Natural killer cell (primary cell): Measurements from ENCODE around the gene GLIS1. TPM values are rescaled to one million over a fixed set of nuclear protein-coding genes. Genes with fewer than 3 reads are reported as not detected.

ENCODE experiments used
- ATAC-seq, 3 donors: fragments of 150-1000 bp in 2 of 3; fragments of 200-7000 bp in 1 of 3; cut with Tn5 transposase; 1 replicate in 1 of 3; 2 replicates in 2 of 3; pipeline ENCODE4 v1.10.0; 2021; ENCODE audit warnings: mild to moderate bottlenecking in 2 of 3, moderate library complexity in 2 of 3
- DNase-seq, 2 donors: peaks; one replicate each; pipeline versions ENCODE4 v3.0.0 to v3.0.0-alpha.2; 2013 to 2021; ENCODE audit warnings: mixed read lengths in 1 of 2
- H3K27ac ChIP-seq: one replicate; pipeline ENCODE4 v1.5.1; 2013; ENCODE audit warnings: mild to moderate bottlenecking, low read length
- H3K27me3 ChIP-seq: one replicate; pipeline ENCODE4 v1.6.1; 2013; ENCODE audit warnings: low read length; ENCODE audit not compliant: control insufficient read depth, insufficient read depth
- H3K36me3 ChIP-seq: one replicate; pipeline ENCODE4 v1.6.1; 2013; ENCODE audit warnings: low read length; ENCODE audit not compliant: control insufficient read depth, insufficient read depth
- H3K4me1 ChIP-seq: one replicate; pipeline ENCODE4 v1.6.1; 2013; ENCODE audit warnings: low read length; ENCODE audit not compliant: control insufficient read depth, insufficient read depth
- H3K4me3 ChIP-seq: one replicate; pipeline ENCODE4 v1.5.1; 2013; ENCODE audit warnings: low read length
- H3K9me3 ChIP-seq: one replicate; pipeline ENCODE4 v1.6.1; 2013; ENCODE audit warnings: low read length; ENCODE audit not compliant: control insufficient read depth, insufficient read depth
- H3K27ac Mint-ChIP-seq, 2 donors: one replicate each; pipeline ENCODE4 v1.8.0; 2022; ENCODE audit warnings: mild to moderate bottlenecking in 2 of 2, mixed read lengths in 2 of 2, moderate library complexity in 1 of 2
- H3K27me3 Mint-ChIP-seq, 2 donors: one replicate each; pipeline ENCODE4 v1.8.0; 2022; ENCODE audit warnings: low read depth in 2 of 2, mixed read lengths in 2 of 2
- H3K36me3 Mint-ChIP-seq: one replicate; pipeline ENCODE4 v1.8.0; 2022; ENCODE audit warnings: mixed read lengths
- H3K4me1 Mint-ChIP-seq, 2 donors: one replicate each; pipeline ENCODE4 v1.8.0; 2022; ENCODE audit warnings: mixed read lengths in 2 of 2
- H3K4me3 Mint-ChIP-seq: one replicate; pipeline ENCODE4 v1.8.0; 2022; ENCODE audit warnings: mild to moderate bottlenecking, moderate library complexity, mixed read lengths
- H3K9me3 Mint-ChIP-seq, 2 donors: one replicate each; pipeline ENCODE4 v1.8.0; 2022; ENCODE audit warnings: mixed read lengths in 2 of 2
- WGBS: methylation state at CpG from one replicate; pipeline ENCODE4 v1.1.7; 2013; ENCODE audit warnings: missing lambda C conversion rate; ENCODE audit not compliant: insufficient coverage; 5-methylcytosine and 5-hydroxymethylcytosine counted together
- intact Hi-C: fragments of 100-400 bp; cut with micrococcal nuclease; formaldehyde crosslinking; loops from one replicate; pipeline ENCODE4 v1.14.2; 2022
- total RNA-seq, 4 donors: library from RNA; stranded (reverse); fragments of 120-200 nt in 1 of 4; gene quantifications; one replicate each; pipeline versions ENCODE4 v1.2.3 to v1.2.4, GENCODE V29; 2013 to 2022
- TF ChIP-seq, protein P1 (sequence below): fragments of 200-600 bp; IDR thresholded peaks from one replicate; pipeline ENCODE4 v1.8.0; 2022; ENCODE audit warnings: antibody characterized with exemption

Gene GLIS1
- total RNA-seq, 3 donors from 2014 or later (not counting 1 experiment from before 2014, with no cell fraction given) = not detected

DNA sequence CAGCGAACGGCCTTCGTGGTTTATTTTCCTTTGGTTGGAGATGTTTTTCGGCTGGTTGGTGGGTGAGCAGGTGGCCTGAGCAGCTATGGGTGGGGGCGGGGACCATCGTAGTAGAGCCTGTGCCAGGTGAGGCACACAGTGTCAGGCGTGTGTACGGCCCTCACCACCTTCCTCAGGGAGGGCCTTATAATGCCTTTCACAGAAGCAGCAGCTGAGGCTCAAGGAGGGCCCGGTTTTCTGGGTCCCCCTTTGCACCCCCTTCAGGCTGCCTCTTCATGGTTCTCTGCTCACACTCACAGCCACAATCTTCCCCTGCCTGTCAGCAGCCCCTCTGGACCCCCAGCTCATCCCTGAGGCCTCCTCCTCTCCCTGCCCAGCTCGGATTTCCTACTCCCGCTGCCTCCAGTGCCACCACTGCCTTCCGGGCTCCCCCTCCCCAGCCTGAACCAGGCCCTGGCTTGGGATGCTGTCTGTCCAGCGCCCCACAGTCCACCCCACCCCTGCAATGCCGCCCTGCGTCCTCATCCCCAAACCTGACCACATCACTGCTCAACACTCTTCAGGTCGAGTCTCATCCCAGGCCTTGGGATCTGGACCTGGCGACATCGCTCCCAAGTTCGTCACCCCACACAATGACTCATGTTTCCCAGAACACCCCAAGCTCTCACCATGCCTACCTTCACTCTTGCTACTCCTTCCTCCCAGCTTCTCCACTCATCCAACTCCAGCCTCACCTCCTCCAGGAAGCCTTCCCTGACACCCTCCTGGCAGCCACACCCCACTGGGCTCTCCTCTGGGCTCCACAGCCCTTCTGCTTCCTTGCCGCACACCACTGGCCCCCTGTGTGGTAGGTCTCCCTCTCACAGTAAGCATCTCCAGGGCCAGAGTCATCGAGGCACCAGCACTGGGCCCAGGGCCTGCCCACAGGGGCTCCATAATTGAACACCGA lies 225.9 kb downstream of the GLIS1 start:
- DNase-seq (no peak), ATAC-seq (no peak)
- Mint-ChIP-seq H3K9me3 (no peaks in the 10 kb centered on the region), H3K4me3 (no peak overlapping the region), H3K4me1 (peaks cover 0 to 11% of the 10 kb centered on the region in 2 donors), H3K27me3 (peaks cover 0 to 3% of the 10 kb centered on the region in 2 donors), H3K36me3 (no peaks in the 10 kb centered on the region), H3K27ac (peak overlapping the region in 1 of 2 donors; percentile 47)
- Histone ChIP-seq H3K27ac (no peak overlapping the region), H3K36me3 (no peaks in the 10 kb centered on the region), H3K27me3 (no peaks in the 10 kb centered on the region), H3K4me1 (peaks cover 10% of the 10 kb centered on the region), H3K9me3 (no peaks in the 10 kb centered on the region), H3K4me3 (no peak overlapping the region)
- intact Hi-C loops = no loop called here
- 72% methylated on average over 21 of the region's 22 CpGs for WGBS
- TF ChIP-seq, protein P1, sequence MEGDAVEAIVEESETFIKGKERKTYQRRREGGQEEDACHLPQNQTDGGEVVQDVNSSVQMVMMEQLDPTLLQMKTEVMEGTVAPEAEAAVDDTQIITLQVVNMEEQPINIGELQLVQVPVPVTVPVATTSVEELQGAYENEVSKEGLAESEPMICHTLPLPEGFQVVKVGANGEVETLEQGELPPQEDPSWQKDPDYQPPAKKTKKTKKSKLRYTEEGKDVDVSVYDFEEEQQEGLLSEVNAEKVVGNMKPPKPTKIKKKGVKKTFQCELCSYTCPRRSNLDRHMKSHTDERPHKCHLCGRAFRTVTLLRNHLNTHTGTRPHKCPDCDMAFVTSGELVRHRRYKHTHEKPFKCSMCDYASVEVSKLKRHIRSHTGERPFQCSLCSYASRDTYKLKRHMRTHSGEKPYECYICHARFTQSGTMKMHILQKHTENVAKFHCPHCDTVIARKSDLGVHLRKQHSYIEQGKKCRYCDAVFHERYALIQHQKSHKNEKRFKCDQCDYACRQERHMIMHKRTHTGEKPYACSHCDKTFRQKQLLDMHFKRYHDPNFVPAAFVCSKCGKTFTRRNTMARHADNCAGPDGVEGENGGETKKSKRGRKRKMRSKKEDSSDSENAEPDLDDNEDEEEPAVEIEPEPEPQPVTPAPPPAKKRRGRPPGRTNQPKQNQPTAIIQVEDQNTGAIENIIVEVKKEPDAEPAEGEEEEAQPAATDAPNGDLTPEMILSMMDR = no peak

DNA sequence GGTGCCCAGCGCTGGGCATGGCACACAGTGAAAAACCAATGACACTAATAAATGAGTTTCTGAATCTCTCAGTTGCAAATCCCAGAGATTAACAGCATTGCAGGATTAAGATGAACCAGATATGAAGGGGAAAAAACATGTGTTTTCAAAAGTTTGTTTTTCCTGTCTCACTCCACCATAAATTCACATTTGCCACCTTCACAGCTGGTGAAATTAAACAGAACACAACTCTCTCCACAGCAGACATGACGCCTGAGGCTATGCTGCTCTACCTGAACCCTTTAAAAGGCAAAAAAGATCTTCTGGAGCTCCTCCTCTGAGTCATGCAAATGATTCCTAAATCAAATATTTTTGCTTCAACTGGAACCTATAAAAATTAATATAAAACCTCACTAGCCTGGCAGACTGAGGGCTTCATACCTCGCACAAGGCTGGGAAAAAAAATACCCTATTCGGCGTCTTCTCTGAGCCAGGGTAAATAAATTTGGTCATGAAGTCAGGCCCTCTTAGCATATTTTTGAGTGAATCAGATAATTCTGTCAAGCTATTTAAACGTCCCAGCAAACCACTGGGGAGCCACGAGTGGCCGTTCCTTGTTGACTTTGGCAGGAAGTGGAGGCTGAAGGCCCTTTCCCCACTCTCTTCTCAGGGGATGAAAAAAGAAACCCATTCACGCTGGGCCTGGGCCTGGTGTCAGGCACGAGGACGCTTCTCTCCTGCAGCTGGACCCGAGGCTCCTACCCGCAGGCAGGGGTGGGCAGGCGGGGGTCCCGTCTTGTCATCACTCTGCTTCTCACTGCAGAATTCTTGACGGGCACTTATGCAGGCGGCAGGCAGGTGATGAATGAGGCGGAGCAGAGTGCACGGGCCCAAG lies 226.8 kb downstream of the GLIS1 start:
- Mint-ChIP-seq H3K36me3 (no peaks in the 10 kb centered on the region), H3K4me1 (peaks cover 0 to 11% of the 10 kb centered on the region in 2 donors), H3K4me3 (no peak overlapping the region), H3K9me3 (no peaks in the 10 kb centered on the region), H3K27ac (no peak overlapping the region), H3K27me3 (peaks cover 0 to 3% of the 10 kb centered on the region in 2 donors)
- 61% methylated on average over 19 of the region's 19 CpGs for WGBS
- no peak overlapping the region for H3K4me3 ChIP-seq
- H3K27me3 ChIP-seq = no peaks in the 10 kb centered on the region
- DNase-seq = no peak
- H3K4me1 ChIP-seq = peaks cover 10% of the 10 kb centered on the region
- intact Hi-C loops = no loop called here
- ATAC-seq = no peak
- no peaks in the 10 kb centered on the region for H3K9me3 ChIP-seq
- H3K27ac ChIP-seq = no peak overlapping the region
- TF ChIP-seq, protein P1 = no peak
- no peaks in the 10 kb centered on the region for H3K36me3 ChIP-seq

DNA sequence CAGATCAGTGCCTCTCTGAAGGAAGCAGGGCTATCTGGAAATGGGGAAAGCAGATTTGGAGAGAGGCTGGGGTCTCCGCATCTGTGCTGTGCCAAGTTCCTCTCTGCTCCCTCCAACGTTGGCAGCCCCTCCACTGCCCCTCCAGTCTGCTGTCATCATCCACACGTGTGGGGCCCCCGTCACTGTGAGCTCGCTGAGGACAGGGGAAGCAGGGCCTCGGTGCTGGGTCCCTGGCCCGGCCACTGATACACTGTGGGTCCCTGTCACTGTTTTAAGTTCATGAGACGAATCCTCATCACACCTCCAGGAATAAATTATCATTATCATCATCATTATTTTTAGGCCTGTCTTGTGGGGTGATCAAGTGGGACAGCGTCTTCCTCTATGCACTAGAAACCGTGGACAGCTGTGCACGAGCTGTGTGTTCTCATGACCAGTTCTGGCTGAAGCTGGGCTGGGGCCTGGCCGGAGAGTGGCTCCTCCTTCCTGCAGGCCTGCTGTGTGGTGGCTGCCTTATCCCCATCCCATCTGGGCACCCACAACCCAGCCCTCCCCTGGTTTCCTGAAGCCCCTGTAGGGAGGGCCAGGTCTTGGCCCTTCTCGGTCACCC lies 227.5 kb downstream of the GLIS1 start:
- no peak for ATAC-seq
- 87% methylated on average over 13 of the region's 13 CpGs for WGBS

More for the DNA sequence above, 227.5 kb downstream of the GLIS1 start:
- Histone ChIP-seq H3K27ac (no peak overlapping the region), H3K9me3 (no peaks in the 10 kb centered on the region), H3K27me3 (no peaks in the 10 kb centered on the region), H3K4me1 (peaks cover 10% of the 10 kb centered on the region), H3K4me3 (no peak overlapping the region), H3K36me3 (no peaks in the 10 kb centered on the region)
- DNase-seq = no peak
- Mint-ChIP-seq H3K4me1 (peaks cover 0 to 11% of the 10 kb centered on the region in 2 donors), H3K9me3 (no peaks in the 10 kb centered on the region), H3K36me3 (no peaks in the 10 kb centered on the region), H3K27me3 (peaks cover 0 to 3% of the 10 kb centered on the region in 2 donors), H3K27ac (no peak overlapping the region), H3K4me3 (no peak overlapping the region)
- TF ChIP-seq, protein P1 = no peak
- intact Hi-C loops = no loop called here
